ENCODE results near the gene PI4KA.

The PI4KA gene

GRCh38 chr22:20802922-20803553, 55.6 kb downstream of the PI4KA start:
- no peak for ATAC-seq
- no peaks in the 10 kb centered on the region for H3K4me1 Mint-ChIP-seq
- H3K9me3 Mint-ChIP-seq, result no peaks in the 10 kb centered on the region
- peaks cover 100% of the 10 kb centered on the region for H3K36me3 Mint-ChIP-seq
- peak overlapping the region; percentile 62 for H3K27ac Mint-ChIP-seq
- no peak overlapping the region for H3K4me3 Mint-ChIP-seq
- DNase-seq (ENCODE audit: low spot score in 2 of 2), result no peak

GRCh38 chr22:20802452-20802851, 56.2 kb downstream of the PI4KA start:
- DNase-seq (ENCODE audit: low spot score in 2 of 2), result no peak
- Mint-ChIP-seq H3K9me3 (no peaks in the 10 kb centered on the region), H3K36me3 (peaks cover 99% of the 10 kb centered on the region), H3K27ac (peak overlapping the region; percentile 40), H3K4me3 (no peak overlapping the region), H3K4me1 (no peaks in the 10 kb centered on the region)
- no peak for ATAC-seq

- DNase-seq (ENCODE audit: low spot score in 2 of 2) (no peak), ATAC-seq (no peak)
- H3K9me3 Mint-ChIP-seq, result no peaks in the 10 kb centered on the region
- H3K27ac Mint-ChIP-seq, result no peak overlapping the region
- no peaks in the 10 kb centered on the region for H3K4me1 Mint-ChIP-seq
- H3K4me3 Mint-ChIP-seq, result no peak overlapping the region
- peaks cover 91% of the 10 kb centered on the region for H3K36me3 Mint-ChIP-seq
Measured at GRCh38 chr22:20799449-20799848, 59.2 kb downstream of the PI4KA start.

- Mint-ChIP-seq H3K9me3 (no peaks in the 10 kb centered on the region), H3K27ac (no peak overlapping the region), H3K4me3 (no peak overlapping the region), H3K36me3 (peaks cover 91% of the 10 kb centered on the region), H3K4me1 (no peaks in the 10 kb centered on the region)
- ATAC-seq, result no peak
- no peak for DNase-seq (ENCODE audit: low spot score in 2 of 2)
Measured at GRCh38 chr22:20798974-20799373, 59.6 kb downstream of the PI4KA start.

GRCh38 chr22:20798218-20798617, 60.4 kb downstream of the PI4KA start:
- Mint-ChIP-seq H3K4me1 (no peaks in the 10 kb centered on the region), H3K4me3 (no peak overlapping the region), H3K27ac (no peak overlapping the region), H3K9me3 (no peaks in the 10 kb centered on the region), H3K36me3 (peaks cover 87% of the 10 kb centered on the region)
- DNase-seq (ENCODE audit: low spot score in 2 of 2), result no peak
- no peak for ATAC-seq

GRCh38 chr22:20796731-20797130, 61.9 kb downstream of the PI4KA start:
- Mint-ChIP-seq H3K4me1 (no peaks in the 10 kb centered on the region), H3K27ac (peak overlapping the region; percentile 23), H3K36me3 (peaks cover 83% of the 10 kb centered on the region), H3K9me3 (no peaks in the 10 kb centered on the region), H3K4me3 (no peak overlapping the region)
- ATAC-seq (no peak), DNase-seq (ENCODE audit: low spot score in 2 of 2) (no peak)

GRCh38 chr22:20794650-20795413, 63.8 kb downstream of the PI4KA start:
- Mint-ChIP-seq H3K27ac (peak overlapping the region; percentile 57), H3K36me3 (peaks cover 81% of the 10 kb centered on the region), H3K4me1 (no peaks in the 10 kb centered on the region), H3K9me3 (no peaks in the 10 kb centered on the region), H3K4me3 (no peak overlapping the region)
- ATAC-seq (no peak), DNase-seq (ENCODE audit: low spot score in 2 of 2) (no peak)

- ATAC-seq (no peak), DNase-seq (ENCODE audit: low spot score in 2 of 2) (no peak)
- Mint-ChIP-seq H3K4me3 (no peak overlapping the region), H3K36me3 (peaks cover 79% of the 10 kb centered on the region), H3K4me1 (no peaks in the 10 kb centered on the region), H3K27ac (peak overlapping the region; percentile 57), H3K9me3 (no peaks in the 10 kb centered on the region)
Measured at GRCh38 chr22:20793748-20794649, 64.6 kb downstream of the PI4KA start.

GRCh38 chr22:20792966-20793728, 65.5 kb downstream of the PI4KA start:
- DNase-seq (ENCODE audit: low spot score in 2 of 2), result no peak
- Mint-ChIP-seq H3K9me3 (no peaks in the 10 kb centered on the region), H3K4me3 (no peak overlapping the region), H3K4me1 (no peaks in the 10 kb centered on the region), H3K36me3 (peaks cover 79% of the 10 kb centered on the region), H3K27ac (peak overlapping the region; percentile 57)
- no peak for ATAC-seq

GRCh38 chr22:20792221-20792965, 66.2 kb downstream of the PI4KA start:
- no peak for DNase-seq (ENCODE audit: low spot score in 2 of 2)
- no peak overlapping the region for H3K4me3 Mint-ChIP-seq
- no peaks in the 10 kb centered on the region for H3K9me3 Mint-ChIP-seq
- H3K36me3 Mint-ChIP-seq, result peaks cover 80% of the 10 kb centered on the region
- H3K4me1 Mint-ChIP-seq, result no peaks in the 10 kb centered on the region
- no peak for ATAC-seq
- peak overlapping the region; percentile 49 for H3K27ac Mint-ChIP-seq

- no peak overlapping the region for H3K4me3 Mint-ChIP-seq
- H3K36me3 Mint-ChIP-seq, result peaks cover 66% of the 10 kb centered on the region
- DNase-seq (ENCODE audit: low spot score in 2 of 2) (no peak), ATAC-seq (no peak)
- no peaks in the 10 kb centered on the region for H3K4me1 Mint-ChIP-seq
- no peaks in the 10 kb centered on the region for H3K9me3 Mint-ChIP-seq
- no peak overlapping the region for H3K27ac Mint-ChIP-seq
Measured at GRCh38 chr22:20788627-20789344, 69.8 kb downstream of the PI4KA start.

GRCh38 chr22:20787746-20788626, 70.6 kb downstream of the PI4KA start:
- no peaks in the 10 kb centered on the region for H3K4me1 Mint-ChIP-seq
- no peak for DNase-seq (ENCODE audit: low spot score in 2 of 2)
- no peak overlapping the region for H3K27ac Mint-ChIP-seq
- H3K4me3 Mint-ChIP-seq, result no peak overlapping the region
- ATAC-seq, result no peak
- H3K36me3 Mint-ChIP-seq, result peaks cover 64% of the 10 kb centered on the region
- H3K9me3 Mint-ChIP-seq, result no peaks in the 10 kb centered on the region

- Mint-ChIP-seq H3K4me3 (no peak overlapping the region), H3K27ac (no peak overlapping the region), H3K4me1 (peaks cover 4% of the 10 kb centered on the region), H3K36me3 (peaks cover 58% of the 10 kb centered on the region), H3K9me3 (no peaks in the 10 kb centered on the region)
- ATAC-seq (no peak), DNase-seq (ENCODE audit: low spot score in 2 of 2) (no peak)
Measured at GRCh38 chr22:20787223-20787622, 71.4 kb downstream of the PI4KA start.
